Caco-2 (cell line): ENCODE results near the gene MSTN. TPM values are rescaled to one million over a fixed set of nuclear protein-coding genes. Genes with fewer than 3 reads are reported as not detected.
"Not testable (repeated sequence)": the region's sequence is repeated elsewhere in the genome, so short reads cannot be mapped to it uniquely, and the experiment has no call there.

ENCODE experiments used
- BruUV-seq: library from RNA; stranded (reverse); fragments of 400-500 nt; replicated peaks from 2 replicates; lab custom pipeline; 2021; lab: Mats Ljungman, UMichigan
- CTCF ChIA-PET: fragments of 300-600 bp; sonication (Branson Sonifier 250); formaldehyde crosslinking; loops from one replicate; lab custom pipeline; 2022; ENCODE audit warnings: antibody characterized with exemption; lab: Charles Lee
- POLR2A ChIA-PET: fragments of 300-600 bp; sonication (Branson Sonifier 250); formaldehyde crosslinking; loops from one replicate; lab custom pipeline; 2022; ENCODE audit warnings: antibody characterized with exemption; lab: Charles Lee
- DNase-seq, 2 experiments: peaks; one replicate each; pipeline versions ENCODE4 v3.0.0 to v3.0.0-alpha.2; 2020 to 2022
- H3K27me3 ChIP-seq: replicated peaks from 2 replicates; pipeline ENCODE4 v1.6.0; 2011; ENCODE audit warnings: low read length; ENCODE audit not compliant: control insufficient read depth, insufficient read depth
- H3K36me3 ChIP-seq: 2 replicates; pipeline ENCODE4 v1.5.1; 2011; ENCODE audit warnings: low read length; ENCODE audit not compliant: control insufficient read depth, insufficient read depth
- H3K4me1 ChIP-seq: fragments of 250-450 bp; sonication (Bioruptor Pico); 2 replicates; pipeline ENCODE4 v1.5.1; 2020; ENCODE audit warnings: mild to moderate bottlenecking
- H3K4me3 ChIP-seq: 2 replicates; pipeline ENCODE4 v1.5.1; 2011; ENCODE audit warnings: low read depth, mild to moderate bottlenecking, control low read depth, low read length
- H3K9me3 ChIP-seq: fragments of 250-450 bp; sonication (Bioruptor Pico); 2 replicates; pipeline ENCODE4 v1.5.1; 2020; ENCODE audit warnings: mild to moderate bottlenecking, moderate library complexity
- H3K27ac Mint-ChIP-seq: one replicate; pipeline ENCODE4 v1.8.0; 2022; ENCODE audit warnings: mixed read lengths; ENCODE audit not compliant: unreplicated experiment
- H3K27me3 Mint-ChIP-seq: one replicate; pipeline ENCODE4 v1.8.0; 2022; ENCODE audit warnings: mixed read lengths; ENCODE audit not compliant: insufficient read depth, unreplicated experiment
- H3K36me3 Mint-ChIP-seq: one replicate; pipeline ENCODE4 v1.8.0; 2022; ENCODE audit warnings: mild to moderate bottlenecking, mixed read lengths; ENCODE audit not compliant: insufficient read depth, unreplicated experiment
- H3K4me1 Mint-ChIP-seq: one replicate; pipeline ENCODE4 v1.8.0; 2022; ENCODE audit warnings: low read depth, mixed read lengths; ENCODE audit not compliant: unreplicated experiment
- H3K4me3 Mint-ChIP-seq: one replicate; pipeline ENCODE4 v1.8.0; 2022; ENCODE audit warnings: mild to moderate bottlenecking, moderate library complexity, mixed read lengths; ENCODE audit not compliant: unreplicated experiment
- H3K9me3 Mint-ChIP-seq: one replicate; pipeline ENCODE4 v1.8.0; 2022; ENCODE audit warnings: mixed read lengths; ENCODE audit not compliant: unreplicated experiment
- CTCF ChIP-seq, 2 experiments: fragments of 200-600 bp in 1 of 2; IDR thresholded peaks; 1 replicate in 1 of 2; 2 replicates in 1 of 2; pipeline versions ENCODE4 v1.5.1 to v1.8.0; 2011 to 2022; ENCODE audit warnings: antibody characterized with exemption in 1 of 2, control low read depth in 1 of 2, inconsistent platforms in 1 of 2, low read depth in 1 of 2, low read length in 1 of 2, mild to moderate bottlenecking in 1 of 2, moderate library complexity in 1 of 2; ENCODE audit not compliant: insufficient read depth in 1 of 2, severe bottlenecking in 1 of 2, unreplicated experiment in 1 of 2
- intact Hi-C: fragments of 100-400 bp; cut with micrococcal nuclease; formaldehyde crosslinking; loops from one replicate; pipeline ENCODE4 v1.10.0; 2022; ENCODE audit not compliant: unreplicated experiment
- total RNA-seq: library from RNA; stranded (reverse); gene quantifications from 2 replicates; pipeline ENCODE4 v1.2.3, GENCODE V29; 2022

MSTN gene
- total RNA-seq, 1 experiment from 2014 or later = not detected

- TF ChIP-seq CTCF (IDR thresholded peaks at IDR 0.05; ENCODE audit: insufficient read depth in 1 of 2, low read depth in 1 of 2, low read length in 1 of 2, severe bottlenecking in 1 of 2, unreplicated experiment in 1 of 2) = peak; percentile 51 to 54
- ChIA-PET CTCF (interaction anchor here (1.0 kb wide), 1 partner anchor 296 kb away, joined by 3 read pairs; the partner anchor contains the start of gene HIBCH), POLR2A (no interaction called here)
- no peaks in the 10 kb centered on the region for H3K9me3 Mint-ChIP-seq
- Histone ChIP-seq H3K27me3 (no peaks in the 10 kb centered on the region; the same call in 1 of the 2 replicates), H3K4me3 (no peak overlapping the region), H3K9me3 (no peaks in the 10 kb centered on the region), H3K36me3 (no peaks in the 10 kb centered on the region), H3K4me1 (no peaks in the 10 kb centered on the region)
- intact Hi-C loops = loop anchor here (1.0 kb wide), 1 partner anchor 46 kb away; no protein-coding TSS in a partner anchor
- no peak overlapping the region for H3K4me3 Mint-ChIP-seq
- H3K27me3 Mint-ChIP-seq = peaks cover 11% of the 10 kb centered on the region
- no peaks in the 10 kb centered on the region for H3K4me1 Mint-ChIP-seq
- no peaks in the 10 kb centered on the region for H3K36me3 Mint-ChIP-seq
- BruUV-seq = no TSS peak
- peak in 1 of 2 experiments; percentile 66 for DNase-seq
- no peak overlapping the region for H3K27ac Mint-ChIP-seq
Observed at GRCh38 chr2:190023860-190024259, 38.7 kb downstream of the MSTN start.

DNA sequence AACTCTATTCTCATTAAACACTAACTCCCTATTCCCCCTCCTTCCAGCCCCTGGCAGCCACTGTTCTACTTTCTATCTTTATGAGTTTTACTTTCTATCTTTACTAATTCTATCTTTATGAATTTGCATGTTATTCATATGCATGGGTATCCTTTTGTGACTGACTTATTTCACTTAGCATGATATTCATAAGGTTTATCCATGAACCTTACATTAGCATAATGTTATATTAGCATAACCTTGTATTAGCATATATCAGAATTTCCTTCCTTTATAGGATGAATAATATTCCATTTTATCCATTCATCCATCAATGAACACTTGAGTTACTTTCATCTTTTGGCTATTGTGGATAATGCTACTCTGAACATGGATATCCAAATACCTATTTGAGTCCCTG is 41.8 kb downstream of the MSTN start:
- H3K4me3 ChIP-seq = no peak overlapping the region
- H3K4me3 Mint-ChIP-seq = no peak overlapping the region
- H3K9me3 ChIP-seq = peaks cover 8% of the 10 kb centered on the region
- intact Hi-C loops = no loop called here
- BruUV-seq = no TSS peak
- no peaks in the 10 kb centered on the region for H3K4me1 Mint-ChIP-seq
- no peak overlapping the region for H3K27ac Mint-ChIP-seq
- H3K4me1 ChIP-seq = no peaks in the 10 kb centered on the region
- no peaks in the 10 kb centered on the region for H3K36me3 ChIP-seq
- peaks cover 7% of the 10 kb centered on the region for H3K27me3 Mint-ChIP-seq
- peaks cover 29% of the 10 kb centered on the region for H3K9me3 Mint-ChIP-seq
- H3K27me3 ChIP-seq = no peaks in the 10 kb centered on the region; the same call in 1 of the 2 replicates
- POLR2A ChIA-PET = no interaction called here
- DNase-seq = no peak
- H3K36me3 Mint-ChIP-seq = no peaks in the 10 kb centered on the region
- CTCF ChIA-PET = no interaction called here
- no peak for TF ChIP-seq CTCF (IDR thresholded peaks at IDR 0.05; ENCODE audit: insufficient read depth in 1 of 2, low read depth in 1 of 2, low read length in 1 of 2, severe bottlenecking in 1 of 2, unreplicated experiment in 1 of 2)

DNA sequence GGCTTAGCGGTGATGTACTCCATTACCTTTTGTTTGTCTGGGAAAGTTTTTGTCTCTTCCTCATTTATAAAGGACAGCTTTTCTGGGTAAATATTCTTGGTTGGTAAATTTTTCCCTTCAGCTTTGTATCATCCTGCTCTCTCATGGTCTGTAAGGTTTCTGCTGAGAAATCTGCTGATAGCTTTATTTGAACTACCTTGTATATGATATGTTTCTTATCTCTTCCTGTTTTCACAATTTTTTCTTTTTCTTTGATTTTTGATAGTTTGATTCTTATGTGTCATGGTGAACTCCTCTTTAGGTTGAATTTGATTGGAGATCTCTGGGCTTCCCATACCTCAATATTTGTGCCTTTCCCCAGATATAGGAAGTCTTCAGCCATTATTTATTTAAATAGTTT is 44.7 kb downstream of the MSTN start:
- CTCF ChIA-PET = no interaction called here
- POLR2A ChIA-PET = no interaction called here
- Histone ChIP-seq H3K27me3 (no peaks in the 10 kb centered on the region), H3K36me3 (no peaks in the 10 kb centered on the region), H3K9me3 (peaks cover 8% of the 10 kb centered on the region), H3K4me3 (no peak overlapping the region), H3K4me1 (no peaks in the 10 kb centered on the region)
- Mint-ChIP-seq H3K9me3 (peaks cover 44% of the 10 kb centered on the region), H3K4me1 (no peaks in the 10 kb centered on the region), H3K4me3 (no peak overlapping the region), H3K27ac (no peak overlapping the region), H3K36me3 (no peaks in the 10 kb centered on the region), H3K27me3 (peaks cover 4% of the 10 kb centered on the region)
- BruUV-seq = no TSS peak
- no peak for DNase-seq
- intact Hi-C loops = no loop called here
- no peak for TF ChIP-seq CTCF (IDR thresholded peaks at IDR 0.05; ENCODE audit: insufficient read depth in 1 of 2, low read depth in 1 of 2, low read length in 1 of 2, severe bottlenecking in 1 of 2, unreplicated experiment in 1 of 2)

DNA sequence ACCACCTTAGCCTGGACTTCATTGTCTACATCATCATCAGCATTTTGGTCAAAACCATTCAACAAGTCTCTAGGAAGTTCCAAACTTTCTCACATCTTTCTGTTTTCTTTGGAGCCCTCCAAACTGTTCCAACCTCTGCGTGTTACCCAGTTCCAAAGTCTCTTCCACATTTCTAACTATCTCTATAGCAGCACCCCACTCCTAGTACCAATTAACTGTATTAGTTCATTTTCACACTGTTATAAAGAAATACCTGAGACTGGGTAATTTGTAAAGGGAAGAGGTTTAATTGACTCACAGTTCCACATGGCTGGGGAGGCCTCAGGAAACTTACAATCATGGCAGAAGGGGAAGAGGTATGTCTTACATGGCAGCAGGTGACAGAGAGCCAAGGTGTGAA is 46.6 kb downstream of the MSTN start:
- DNase-seq, H3K36me3 Mint-ChIP-seq, H3K4me3 Mint-ChIP-seq, intact Hi-C loops, H3K4me3 ChIP-seq, H3K36me3 ChIP-seq, H3K27me3 Mint-ChIP-seq, H3K27ac Mint-ChIP-seq, BruUV-seq, POLR2A ChIA-PET, CTCF ChIA-PET, H3K9me3 ChIP-seq, H3K27me3 ChIP-seq, H3K4me1 Mint-ChIP-seq, H3K4me1 ChIP-seq: not testable (repeated sequence)
- peaks cover 44% of the 10 kb centered on the region for H3K9me3 Mint-ChIP-seq
